Osteoblast (primary cell): ENCODE measurements around the gene ITPRID2. TPM values are rescaled to one million over a fixed set of nuclear protein-coding genes. Genes with fewer than 3 reads are reported as not detected.
A peak's percentile ranks its signal among the peaks of the same experiment; 100 is the strongest.

Source experiments
- DNase-seq: peaks from one replicate; pipeline ENCODE4 v3.0.0; 2011; ENCODE audit warnings: low spot score, mixed read lengths; ENCODE audit not compliant: insufficient read length; ENCODE audit errors: missing footprints
- H2AFZ ChIP-seq: 2 replicates; pipeline ENCODE4 v1.6.0; 2011; ENCODE audit warnings: mild to moderate bottlenecking, low read length
- H3K27ac ChIP-seq: 2 replicates; pipeline ENCODE4 v1.5.1; 2011; ENCODE audit warnings: mild to moderate bottlenecking, low read depth, low read length, moderate library complexity
- H3K27me3 ChIP-seq: 2 replicates; pipeline ENCODE4 v1.6.0; 2012; ENCODE audit warnings: mild to moderate bottlenecking, control low read depth, inconsistent platforms, low read length, moderate library complexity; ENCODE audit not compliant: insufficient read depth
- H3K36me3 ChIP-seq: 2 replicates; pipeline ENCODE4 v1.5.1; 2011; ENCODE audit warnings: mild to moderate bottlenecking, low read length, control low read depth, moderate library complexity; ENCODE audit not compliant: insufficient read depth
- H3K4me1 ChIP-seq: 2 replicates; pipeline ENCODE4 v1.5.1; 2011; ENCODE audit warnings: mild to moderate bottlenecking, low read length, control low read depth, moderate library complexity; ENCODE audit not compliant: insufficient read depth
- H3K4me2 ChIP-seq: 2 replicates; pipeline ENCODE4 v1.6.0; 2011; ENCODE audit warnings: mild to moderate bottlenecking, low read length; ENCODE audit not compliant: insufficient read depth
- H3K4me3 ChIP-seq: fragments of 200-600 bp; sonication (generic); 3 replicates; pipeline ENCODE4 v1.5.1; 2012; ENCODE audit warnings: mild to moderate bottlenecking, low read length, inconsistent platforms; ENCODE audit not compliant: insufficient read depth
- H3K79me2 ChIP-seq: 2 replicates; pipeline ENCODE4 v1.6.0; 2012; ENCODE audit warnings: mild to moderate bottlenecking, low read length, control low read depth, inconsistent platforms; ENCODE audit not compliant: insufficient read depth
- H3K9me3 ChIP-seq: 2 replicates; pipeline ENCODE4 v1.5.1; 2011; ENCODE audit warnings: low read depth, low read length, control low read depth
- H4K20me1 ChIP-seq: 2 replicates; pipeline ENCODE4 v1.6.0; 2012; ENCODE audit warnings: mild to moderate bottlenecking, low read length, control low read depth; ENCODE audit not compliant: insufficient read depth
- total RNA-seq: library from RNA; depleted of rRNA; stranded (reverse); fragments of >200 nt; gene quantifications from 2 replicates; pipeline ENCODE4 v1.2.3, GENCODE V29; 2012
- TF ChIP-seq, protein P1 (sequence below): IDR thresholded peaks from 2 replicates; pipeline ENCODE4 v1.5.1; 2011; ENCODE audit warnings: mild to moderate bottlenecking, low read depth, low read length, moderate library complexity; ENCODE audit errors: extremely low read depth

ITPRID2 gene
- total RNA-seq, 1 donor = 108 TPM

DNA sequence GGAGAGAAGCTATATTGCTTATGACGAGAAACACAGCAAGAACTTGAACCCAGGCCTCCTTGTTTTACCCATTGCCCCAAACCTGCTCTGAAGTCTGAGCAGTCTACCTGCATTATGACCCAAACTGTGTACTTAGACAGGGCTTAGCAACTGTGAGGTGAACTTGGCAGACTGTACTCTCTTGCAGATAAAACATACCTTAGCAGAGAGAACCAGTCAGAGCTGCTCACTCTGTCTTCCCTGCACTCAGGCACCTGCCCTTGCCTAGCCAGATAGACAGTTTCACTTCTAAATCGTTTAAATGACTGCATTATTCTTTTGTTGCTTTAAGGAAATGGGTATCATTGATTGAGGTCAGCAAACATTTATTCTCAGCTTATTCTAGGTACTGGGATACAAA is 20.3 kb downstream of the ITPRID2 start:
- peaks cover 39% of the 10 kb centered on the region for H3K79me2 ChIP-seq
- no peak for DNase-seq

DNA sequence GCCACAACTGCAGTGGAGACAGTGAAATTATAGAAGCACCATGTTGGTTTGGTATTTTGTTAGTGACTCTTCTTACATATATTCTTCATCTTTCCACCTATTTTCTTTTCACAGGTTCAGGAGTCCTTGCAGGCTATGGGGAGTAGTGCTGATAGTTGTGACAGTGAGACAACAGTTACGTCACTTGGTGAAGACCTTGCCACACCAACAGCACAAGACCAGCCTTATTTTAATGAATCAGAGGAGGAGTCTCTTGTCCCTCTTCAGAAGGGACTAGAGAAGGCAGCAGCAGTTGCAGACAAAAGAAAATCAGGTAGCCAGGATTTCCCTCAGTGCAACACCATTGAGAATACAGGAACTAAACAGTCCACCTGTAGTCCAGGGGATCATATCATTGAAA is 23.6 kb downstream of the ITPRID2 start:
- TF ChIP-seq, protein P1, sequence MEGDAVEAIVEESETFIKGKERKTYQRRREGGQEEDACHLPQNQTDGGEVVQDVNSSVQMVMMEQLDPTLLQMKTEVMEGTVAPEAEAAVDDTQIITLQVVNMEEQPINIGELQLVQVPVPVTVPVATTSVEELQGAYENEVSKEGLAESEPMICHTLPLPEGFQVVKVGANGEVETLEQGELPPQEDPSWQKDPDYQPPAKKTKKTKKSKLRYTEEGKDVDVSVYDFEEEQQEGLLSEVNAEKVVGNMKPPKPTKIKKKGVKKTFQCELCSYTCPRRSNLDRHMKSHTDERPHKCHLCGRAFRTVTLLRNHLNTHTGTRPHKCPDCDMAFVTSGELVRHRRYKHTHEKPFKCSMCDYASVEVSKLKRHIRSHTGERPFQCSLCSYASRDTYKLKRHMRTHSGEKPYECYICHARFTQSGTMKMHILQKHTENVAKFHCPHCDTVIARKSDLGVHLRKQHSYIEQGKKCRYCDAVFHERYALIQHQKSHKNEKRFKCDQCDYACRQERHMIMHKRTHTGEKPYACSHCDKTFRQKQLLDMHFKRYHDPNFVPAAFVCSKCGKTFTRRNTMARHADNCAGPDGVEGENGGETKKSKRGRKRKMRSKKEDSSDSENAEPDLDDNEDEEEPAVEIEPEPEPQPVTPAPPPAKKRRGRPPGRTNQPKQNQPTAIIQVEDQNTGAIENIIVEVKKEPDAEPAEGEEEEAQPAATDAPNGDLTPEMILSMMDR = no peak
- H2AFZ ChIP-seq = no peak overlapping the region
- H3K9me3 ChIP-seq = no peaks in the 10 kb centered on the region
- peaks cover 33% of the 10 kb centered on the region for H3K79me2 ChIP-seq
- peaks cover 77% of the 10 kb centered on the region for H3K36me3 ChIP-seq
- H3K4me1 ChIP-seq = peaks cover 18% of the 10 kb centered on the region
- no peak overlapping the region for H3K4me2 ChIP-seq
- peak overlapping the region; percentile 10 for H3K27ac ChIP-seq
- no peaks in the 10 kb centered on the region for H4K20me1 ChIP-seq
- no peak overlapping the region for H3K4me3 ChIP-seq
- H3K27me3 ChIP-seq = no peaks in the 10 kb centered on the region
- no peak for DNase-seq

More for the DNA sequence above, 20.3 kb downstream of the ITPRID2 start:
- Histone ChIP-seq H3K27me3 (no peaks in the 10 kb centered on the region), H3K36me3 (peaks cover 58% of the 10 kb centered on the region), H3K4me2 (no peak overlapping the region), H3K27ac (no peak overlapping the region), H3K4me1 (peaks cover 8% of the 10 kb centered on the region), H2AFZ (no peak overlapping the region), H4K20me1 (no peaks in the 10 kb centered on the region), H3K4me3 (no peak overlapping the region), H3K9me3 (no peaks in the 10 kb centered on the region)
- TF ChIP-seq, protein P1 = no peak

- Histone ChIP-seq H3K4me2 (peak overlapping the region; percentile 57), H3K36me3 (peaks cover 72% of the 10 kb centered on the region), H3K79me2 (peaks cover 32% of the 10 kb centered on the region), H3K27ac (peak overlapping the region; percentile 34), H3K4me3 (no peak overlapping the region), H3K9me3 (no peaks in the 10 kb centered on the region), H2AFZ (no peak overlapping the region), H3K4me1 (peaks cover 18% of the 10 kb centered on the region), H4K20me1 (no peaks in the 10 kb centered on the region), H3K27me3 (no peaks in the 10 kb centered on the region)
- DNase-seq = no peak
- TF ChIP-seq, protein P1 = no peak
Measured at GRCh38 chr2:181916726-181917718, 25.5 kb downstream of the ITPRID2 start.

GRCh38 chr2:181918188-181918587 is 26.7 kb downstream of the ITPRID2 start:
- no peaks in the 10 kb centered on the region for H4K20me1 ChIP-seq
- peaks cover 18% of the 10 kb centered on the region for H3K4me1 ChIP-seq
- no peak overlapping the region for H3K27ac ChIP-seq
- H3K4me2 ChIP-seq = no peak overlapping the region
- peaks cover 42% of the 10 kb centered on the region for H3K79me2 ChIP-seq
- no peak overlapping the region for H3K4me3 ChIP-seq
- TF ChIP-seq, protein P1 = no peak
- no peak for DNase-seq
- no peak overlapping the region for H2AFZ ChIP-seq
- H3K27me3 ChIP-seq = no peaks in the 10 kb centered on the region
- H3K36me3 ChIP-seq = peaks cover 82% of the 10 kb centered on the region
- H3K9me3 ChIP-seq = no peaks in the 10 kb centered on the region
